ENCODE data around the gene PRDM12.

Gene PRDM12

DNA sequence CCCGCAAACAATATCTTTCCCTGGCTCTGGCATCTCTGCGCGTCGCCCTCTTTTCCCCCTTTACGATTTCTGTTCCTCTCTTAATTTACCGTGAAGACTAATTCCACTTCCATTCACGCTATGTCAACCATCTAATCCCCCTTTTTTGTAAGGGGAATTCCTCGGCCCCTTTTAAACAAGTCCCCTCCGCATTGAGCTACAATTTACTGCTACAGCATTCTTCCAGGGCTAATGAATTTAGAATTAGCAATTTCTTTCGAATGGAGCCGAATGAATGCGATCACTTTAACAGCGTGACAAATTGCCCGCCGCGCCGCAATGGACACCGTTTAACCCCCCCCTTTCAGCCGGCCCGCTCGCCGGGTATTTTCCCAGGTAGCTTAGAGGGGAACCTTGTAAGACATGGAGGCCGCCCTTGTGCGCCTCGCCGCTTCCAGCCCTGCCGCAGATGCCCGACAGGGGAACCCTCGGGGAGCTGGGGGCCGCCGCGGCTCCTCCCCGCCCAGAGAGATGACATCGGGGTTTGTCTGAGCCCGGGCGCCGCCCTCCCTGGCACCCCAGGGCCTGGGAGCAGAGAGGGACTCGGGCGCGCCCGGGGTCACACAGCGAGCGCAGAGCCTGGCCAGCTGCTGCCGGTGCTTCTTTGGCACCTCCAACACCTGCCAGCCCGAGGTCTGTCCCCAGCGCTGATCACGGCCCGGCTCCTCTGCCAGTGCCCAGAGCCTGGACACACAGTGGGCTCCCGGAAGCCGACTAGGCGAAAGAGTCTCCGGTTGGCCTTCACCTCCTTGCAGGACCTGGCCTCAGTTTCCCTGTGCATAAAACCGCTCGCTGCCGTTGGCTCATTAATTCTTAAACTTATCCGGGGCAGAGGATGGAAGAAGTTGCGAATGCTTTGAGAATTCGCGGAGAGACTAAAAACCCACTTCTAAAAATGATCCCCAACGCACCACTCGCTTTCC lies 1.3 kb downstream of the PRDM12 start:
- TF ChIP-seq GATA2 (IDR thresholded peaks at IDR 0.05; ENCODE audit: low read depth, low read length) (no peak), GATA3 (IDR thresholded peaks at IDR 0.05; ENCODE audit: low read depth, low read length) (no peak)

DNA sequence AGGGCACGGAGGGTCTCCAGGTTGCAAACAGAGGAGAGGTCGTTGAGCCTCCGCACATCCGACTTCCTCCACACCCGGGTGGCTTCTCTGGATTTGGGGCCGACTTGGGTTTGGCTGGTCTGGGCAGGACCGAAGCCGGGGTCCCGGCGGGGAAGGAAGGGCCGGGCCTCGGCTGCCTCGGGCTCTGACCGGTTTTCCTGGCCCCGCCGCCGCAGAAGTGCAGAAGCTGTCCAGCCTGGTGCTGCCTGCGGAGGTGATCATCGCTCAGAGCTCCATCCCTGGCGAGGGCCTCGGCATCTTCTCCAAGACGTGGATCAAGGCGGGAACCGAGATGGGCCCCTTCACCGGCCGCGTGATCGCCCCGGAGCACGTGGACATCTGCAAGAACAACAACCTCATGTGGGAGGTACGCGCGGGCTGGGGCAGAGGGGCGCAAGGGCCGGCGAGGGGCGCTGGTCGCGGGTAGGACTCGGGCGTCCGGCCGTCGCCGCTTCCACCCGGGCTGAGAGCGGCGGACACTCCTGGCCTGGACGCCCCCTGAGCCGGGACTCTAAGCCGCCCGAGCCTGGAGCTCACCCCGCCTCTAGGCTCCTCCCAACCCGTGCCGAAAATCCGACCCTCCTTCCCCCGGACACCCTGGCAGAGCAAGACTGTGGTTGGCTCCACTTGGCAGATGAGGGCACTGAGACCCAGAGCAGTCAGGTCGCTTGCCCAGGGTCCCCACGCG lies 2.2 kb downstream of the PRDM12 start:
- no peak for TF ChIP-seq GATA2 (IDR thresholded peaks at IDR 0.05; ENCODE audit: low read depth, low read length)
- TF ChIP-seq GATA3 (IDR thresholded peaks at IDR 0.05; ENCODE audit: low read depth, low read length) = no peak

DNA sequence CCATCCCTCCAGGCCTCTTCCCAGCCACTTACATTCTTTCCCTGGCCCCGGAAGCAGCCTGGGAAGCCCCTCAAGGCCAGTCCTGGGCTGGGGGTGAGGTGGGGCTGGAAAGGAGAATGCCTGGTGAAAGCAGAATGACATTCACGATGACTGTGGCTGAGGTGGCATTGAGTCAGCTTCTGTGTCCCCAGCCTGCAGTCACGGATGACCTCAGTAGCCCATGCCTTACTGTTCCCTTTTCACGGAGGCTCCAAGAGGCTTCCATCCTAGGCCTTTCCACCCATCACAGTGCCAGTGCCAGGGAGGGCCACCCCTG lies 2.7 kb downstream of the PRDM12 start:
- TF ChIP-seq GATA3 (IDR thresholded peaks at IDR 0.05; ENCODE audit: low read depth, low read length) = no peak
- no peak for TF ChIP-seq GATA2 (IDR thresholded peaks at IDR 0.05; ENCODE audit: low read depth, low read length)

DNA sequence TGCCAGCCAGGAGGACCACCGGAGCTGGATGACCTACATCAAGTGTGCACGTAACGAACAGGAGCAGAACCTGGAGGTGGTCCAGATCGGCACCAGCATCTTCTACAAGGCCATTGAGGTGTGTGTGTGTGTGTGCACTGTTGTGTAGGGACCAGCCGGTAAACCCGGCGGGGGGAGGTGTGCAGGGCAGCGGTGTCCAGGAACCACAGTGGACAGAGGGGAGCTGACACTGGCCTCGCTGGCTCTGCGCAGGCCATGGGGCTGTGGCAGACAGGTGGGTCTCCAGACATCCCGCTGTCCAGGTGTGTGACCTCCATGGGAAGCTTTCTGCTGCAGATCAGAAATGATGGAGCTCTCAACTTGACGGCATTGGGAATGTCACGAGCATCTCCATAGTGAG lies 3.8 kb downstream of the PRDM12 start:
- TF ChIP-seq GATA3 (IDR thresholded peaks at IDR 0.05; ENCODE audit: low read depth, low read length) (no peak), GATA2 (IDR thresholded peaks at IDR 0.05; ENCODE audit: low read depth, low read length) (no peak)

DNA sequence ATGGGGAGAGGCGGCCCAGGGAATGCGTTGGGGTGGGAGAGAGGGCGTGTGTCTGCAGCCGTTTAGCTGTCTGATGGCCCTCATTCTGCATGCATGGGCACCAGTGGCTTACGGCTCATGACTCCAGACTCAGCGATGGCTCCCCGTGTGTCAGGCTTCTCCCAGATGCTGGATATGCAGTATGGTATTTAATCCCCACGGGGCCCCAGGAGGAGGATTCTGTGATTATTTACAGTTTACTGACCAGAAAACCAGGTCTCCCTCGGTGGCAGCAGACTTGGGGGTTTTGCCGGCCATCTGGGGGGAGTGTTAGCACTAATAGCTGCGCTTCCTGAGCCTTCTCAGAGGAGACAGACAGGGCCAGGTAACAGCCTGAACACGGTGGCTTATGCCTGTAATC lies 4.3 kb downstream of the PRDM12 start:
- TF ChIP-seq GATA3 (IDR thresholded peaks at IDR 0.05; ENCODE audit: low read depth, low read length) (no peak), GATA2 (IDR thresholded peaks at IDR 0.05; ENCODE audit: low read depth, low read length) (no peak)

DNA sequence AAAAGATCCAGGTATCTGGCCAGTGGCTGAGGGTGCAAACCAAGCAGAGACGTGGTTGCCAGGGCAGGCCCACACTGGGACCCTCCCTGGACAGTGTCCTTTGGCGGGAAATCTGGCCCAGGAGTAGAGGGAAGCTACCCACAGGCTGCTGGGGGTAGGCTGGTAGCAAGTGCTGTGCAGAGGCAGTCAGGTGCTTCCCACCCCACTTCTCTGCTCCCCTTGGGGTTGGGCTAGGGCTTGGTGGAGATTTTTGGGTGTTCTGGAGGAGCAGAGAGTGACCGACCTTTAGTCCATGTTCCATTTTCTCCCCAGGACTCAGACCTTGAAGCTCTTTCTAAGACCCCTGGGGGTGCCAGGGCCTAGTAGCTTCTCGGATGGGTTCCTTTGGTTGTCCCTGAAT lies 5.6 kb downstream of the PRDM12 start:
- TF ChIP-seq GATA2 (IDR thresholded peaks at IDR 0.05; ENCODE audit: low read depth, low read length) = no peak
- no peak for TF ChIP-seq GATA3 (IDR thresholded peaks at IDR 0.05; ENCODE audit: low read depth, low read length)

DNA sequence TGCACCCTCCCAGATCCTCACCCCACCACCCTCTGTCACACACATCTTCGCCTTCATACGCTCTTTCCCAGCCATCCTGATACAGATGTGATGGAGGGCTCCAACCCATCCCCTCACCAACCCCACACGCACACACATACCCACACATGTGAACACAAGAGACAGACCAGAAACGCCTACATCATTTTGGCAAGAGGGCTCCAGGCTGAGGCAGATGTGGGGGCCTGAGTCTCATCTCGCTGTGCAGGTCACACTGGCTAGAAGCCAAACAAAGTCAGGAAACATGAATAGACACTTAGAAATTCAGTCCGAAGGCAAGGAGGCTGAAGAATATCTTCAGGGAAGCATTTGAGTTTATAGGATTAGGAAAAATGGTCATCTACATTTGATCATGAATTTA lies 6.2 kb downstream of the PRDM12 start:
- TF ChIP-seq GATA3 (IDR thresholded peaks at IDR 0.05; ENCODE audit: low read depth, low read length) = no peak
- no peak for TF ChIP-seq GATA2 (IDR thresholded peaks at IDR 0.05; ENCODE audit: low read depth, low read length)

DNA sequence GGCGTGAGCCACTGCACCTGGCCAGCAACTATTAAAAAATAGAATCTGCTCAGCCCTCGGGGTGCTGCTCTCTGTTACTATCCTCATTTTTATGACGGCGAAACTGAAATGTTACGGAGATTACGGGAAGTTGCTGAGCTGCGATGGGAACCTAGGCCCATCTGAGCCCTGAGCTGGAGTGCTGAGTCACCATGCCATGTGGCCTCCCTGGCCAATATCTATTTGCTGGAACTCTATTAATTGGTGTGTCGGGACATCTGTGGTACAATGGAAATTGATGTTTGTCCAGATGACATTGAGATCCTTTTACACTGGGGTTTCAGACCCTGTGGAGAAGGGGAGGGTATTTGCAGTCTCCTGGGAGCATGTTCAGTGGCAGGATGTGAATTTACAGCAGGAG lies 8.1 kb downstream of the PRDM12 start:
- TF ChIP-seq GATA3 (IDR thresholded peaks at IDR 0.05; ENCODE audit: low read depth, low read length) (no peak), GATA2 (IDR thresholded peaks at IDR 0.05; ENCODE audit: low read depth, low read length) (no peak)

DNA sequence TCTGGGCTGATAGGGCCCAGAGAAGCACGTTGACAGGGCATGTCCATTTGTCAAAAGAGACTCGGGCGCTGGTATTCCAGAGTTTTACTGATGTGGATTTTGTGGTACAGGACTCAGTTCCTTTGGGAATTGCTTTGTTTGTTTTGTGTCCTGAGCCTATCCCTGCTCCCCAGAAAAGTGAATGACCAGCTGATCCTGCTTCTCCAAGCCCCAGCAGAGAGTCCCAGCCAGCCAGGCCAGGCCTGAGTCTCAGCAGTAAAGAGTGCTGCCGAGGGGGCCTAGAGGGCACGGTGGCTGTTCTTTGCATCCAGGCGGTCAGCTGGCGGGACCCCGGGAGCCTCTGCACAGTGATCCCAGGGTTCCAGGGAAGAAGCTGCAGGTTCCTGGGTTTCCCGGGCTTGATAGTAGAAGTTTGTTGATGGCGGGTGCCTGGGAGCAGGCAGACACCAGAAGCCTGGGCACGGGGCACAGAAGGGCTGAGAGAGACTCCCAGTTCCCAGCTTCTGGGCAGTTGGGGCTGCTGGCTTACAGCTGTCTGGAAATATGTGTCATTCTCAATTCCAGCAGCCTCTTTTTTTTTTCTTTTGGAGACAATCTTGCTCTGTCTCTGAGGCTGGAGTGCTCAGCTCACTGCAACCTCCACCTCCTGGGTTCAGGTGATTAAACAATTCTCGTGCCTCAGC lies 8.7 kb downstream of the PRDM12 start:
- TF ChIP-seq GATA3 (IDR thresholded peaks at IDR 0.05; ENCODE audit: low read depth, low read length) (no peak), GATA2 (IDR thresholded peaks at IDR 0.05; ENCODE audit: low read depth, low read length) (no peak; the same call in 1 of the 2 replicates)

DNA sequence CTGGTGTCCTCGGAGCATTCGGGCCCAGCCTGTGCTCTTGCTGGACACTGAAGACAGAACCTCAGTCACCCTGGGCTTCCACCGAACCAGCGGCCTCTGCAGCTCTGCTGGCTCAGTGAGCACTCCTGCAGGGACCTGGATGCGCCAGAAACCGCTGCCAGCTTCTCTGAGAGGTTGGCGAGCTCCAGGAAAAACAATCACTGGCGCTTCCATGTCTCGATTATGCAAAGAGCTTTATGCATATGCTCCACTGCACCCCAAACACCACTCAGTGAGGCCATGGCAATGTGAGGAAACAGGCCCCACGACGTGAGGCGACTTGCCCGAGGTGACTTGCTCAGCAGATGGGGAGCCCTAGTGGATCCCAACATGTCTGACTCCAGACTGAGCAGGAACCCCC lies 11.0 kb downstream of the PRDM12 start:
- TF ChIP-seq GATA3 (IDR thresholded peaks at IDR 0.05; ENCODE audit: low read depth, low read length) = no peak
- TF ChIP-seq GATA2 (IDR thresholded peaks at IDR 0.05; ENCODE audit: low read depth, low read length) = no peak

DNA sequence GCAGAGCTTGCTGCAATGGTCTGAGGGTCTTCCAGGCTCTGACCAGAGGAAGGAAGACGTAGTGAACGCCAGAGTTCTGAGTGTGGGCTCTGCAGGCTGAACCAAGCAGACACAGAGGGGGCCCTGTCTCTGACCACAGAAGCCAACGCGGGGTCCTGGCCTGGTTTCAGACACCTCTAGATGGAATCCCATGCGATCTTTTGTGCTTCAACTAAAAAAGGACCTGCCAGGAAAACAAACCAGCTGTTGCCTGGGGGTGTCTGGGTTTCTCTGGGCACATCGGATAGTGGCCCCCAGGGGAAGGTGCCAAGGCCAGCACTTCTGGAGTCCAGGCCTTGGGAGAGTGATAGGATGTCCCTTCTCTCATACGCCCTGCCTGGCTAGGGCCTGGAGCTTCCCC lies 12.9 kb downstream of the PRDM12 start:
- TF ChIP-seq GATA3 (IDR thresholded peaks at IDR 0.05; ENCODE audit: low read depth, low read length) = no peak
- TF ChIP-seq GATA2 (IDR thresholded peaks at IDR 0.05; ENCODE audit: low read depth, low read length) = no peak

DNA sequence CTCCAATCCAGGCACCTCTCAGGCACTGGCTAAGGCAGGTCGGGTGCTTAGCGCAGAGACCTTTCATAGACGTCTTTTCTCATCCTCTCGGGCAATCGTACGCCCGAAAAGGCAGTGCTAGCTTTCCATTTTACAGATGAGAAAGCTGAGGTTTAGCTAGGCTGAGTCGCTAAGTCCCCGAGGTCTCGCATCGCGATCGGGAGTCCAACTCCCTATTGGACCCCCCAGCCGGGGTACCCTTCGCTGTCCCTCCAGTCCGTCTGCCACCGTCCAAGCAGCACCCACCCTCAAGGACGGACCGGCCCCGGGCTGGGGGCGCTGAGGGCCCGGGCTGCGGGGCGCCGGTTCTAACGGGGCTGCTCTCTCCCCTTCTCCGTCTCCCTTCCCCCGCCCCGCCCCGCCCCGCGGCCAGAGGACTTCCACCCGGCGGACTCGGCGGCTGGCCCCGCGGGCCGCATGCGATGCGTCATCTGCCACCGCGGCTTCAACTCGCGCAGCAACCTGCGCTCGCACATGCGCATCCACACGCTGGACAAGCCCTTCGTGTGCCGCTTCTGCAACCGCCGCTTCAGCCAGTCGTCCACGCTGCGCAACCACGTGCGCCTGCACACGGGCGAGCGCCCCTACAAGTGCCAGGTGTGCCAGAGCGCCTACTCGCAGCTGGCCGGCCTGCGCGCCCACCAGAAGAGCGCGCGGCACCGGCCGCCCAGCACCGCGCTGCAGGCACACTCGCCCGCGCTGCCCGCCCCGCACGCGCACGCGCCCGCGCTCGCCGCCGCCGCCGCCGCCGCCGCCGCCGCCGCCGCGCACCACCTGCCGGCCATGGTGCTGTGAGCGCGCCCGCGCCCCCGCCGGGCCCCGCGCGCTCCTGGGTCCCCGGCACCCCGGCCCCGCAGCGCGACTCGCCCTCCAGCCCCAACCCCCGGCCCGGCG lies 16.7 kb downstream of the PRDM12 start:
- no peak for TF ChIP-seq GATA2 (IDR thresholded peaks at IDR 0.05; ENCODE audit: low read depth, low read length)
- TF ChIP-seq GATA3 (IDR thresholded peaks at IDR 0.05; ENCODE audit: low read depth, low read length) = no peak

DNA sequence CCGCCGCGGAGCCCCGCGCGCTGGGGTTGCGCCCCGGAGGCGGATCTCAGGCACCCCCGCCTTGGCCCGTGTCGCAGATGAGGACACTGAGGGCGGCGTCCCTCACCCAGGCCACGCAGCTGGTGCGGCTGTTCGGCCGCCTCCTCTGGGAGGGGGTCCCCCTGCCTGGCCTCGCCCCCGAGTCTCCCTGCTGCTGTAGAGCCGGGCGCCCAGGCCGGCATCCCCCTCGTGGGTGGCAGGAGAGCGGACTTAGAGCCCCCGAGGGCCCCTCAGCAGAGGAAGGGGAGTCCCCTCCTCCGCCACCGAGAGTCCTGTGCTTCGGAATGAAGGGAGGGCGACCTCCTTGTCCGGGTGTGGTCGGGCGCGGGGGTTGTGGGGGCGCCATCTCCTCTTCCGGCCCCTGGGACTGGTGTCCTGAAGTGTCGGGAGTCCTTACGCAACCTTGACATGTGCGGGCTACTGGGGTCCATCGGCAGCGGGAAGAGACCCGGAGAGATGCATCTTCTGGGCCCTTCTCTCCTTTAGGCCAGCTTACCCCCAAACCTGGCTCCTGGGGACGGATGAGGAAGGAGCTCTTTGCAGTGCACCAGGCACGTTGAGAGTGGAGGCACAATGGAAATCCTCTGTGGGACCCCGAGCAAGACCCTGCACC lies 17.5 kb downstream of the PRDM12 start:
- TF ChIP-seq GATA3 (IDR thresholded peaks at IDR 0.05; ENCODE audit: low read depth, low read length) = no peak
- TF ChIP-seq GATA2 (IDR thresholded peaks at IDR 0.05; ENCODE audit: low read depth, low read length) = no peak
